Measurements from ENCODE around the gene GLMN.

The GLMN gene

GRCh38 chr1:92333668-92334067 lies 34.9 kb upstream of the GLMN start:
- H3K27me3 ChIP-seq (replicated peaks; ENCODE audit: control insufficient read depth, insufficient read depth, low read length): no peaks in the 10 kb centered on the region
- H3K36me3 ChIP-seq (ENCODE audit: control insufficient read depth, insufficient read depth, low read length): peaks cover 2% of the 10 kb centered on the region; the same call in 1 of the 2 replicates
- no peak for TF ChIP-seq CTCF (IDR thresholded peaks at IDR 0.05; ENCODE audit: insufficient read depth, low read length, poor library complexity, severe bottlenecking)

GRCh38 chr1:92329347-92330129 lies 30.8 kb upstream of the GLMN start:
- Histone ChIP-seq H3K4me3 (replicated peaks; ENCODE audit: low read depth, low read length) (no peak overlapping the region), H3K27me3 (replicated peaks; ENCODE audit: control insufficient read depth, insufficient read depth, low read length) (no peaks in the 10 kb centered on the region), H3K36me3 (ENCODE audit: control insufficient read depth, insufficient read depth, low read length) (peaks cover 2% of the 10 kb centered on the region; the same call in 1 of the 2 replicates)
- no peak for TF ChIP-seq CTCF (IDR thresholded peaks at IDR 0.05; ENCODE audit: insufficient read depth, low read length, poor library complexity, severe bottlenecking)
- no peak for DNase-seq (ENCODE audit: extremely low read depth, insufficient read length)

More at GRCh38 chr1:92333668-92334067, 34.9 kb upstream of the GLMN start:
- H3K4me3 ChIP-seq (replicated peaks; ENCODE audit: low read depth, low read length): no peak overlapping the region
- DNase-seq (ENCODE audit: extremely low read depth, insufficient read length): no peak

GRCh38 chr1:92327794-92328193 lies 29.0 kb upstream of the GLMN start:
- no peak for DNase-seq (ENCODE audit: extremely low read depth, insufficient read length)
- peaks cover 5% of the 10 kb centered on the region for H3K36me3 ChIP-seq (ENCODE audit: control insufficient read depth, insufficient read depth, low read length)
- H3K4me3 ChIP-seq (replicated peaks; ENCODE audit: low read depth, low read length): no peak overlapping the region
- TF ChIP-seq CTCF (IDR thresholded peaks at IDR 0.05; ENCODE audit: insufficient read depth, low read length, poor library complexity, severe bottlenecking): no peak
- H3K27me3 ChIP-seq (replicated peaks; ENCODE audit: control insufficient read depth, insufficient read depth, low read length): no peaks in the 10 kb centered on the region

- Histone ChIP-seq H3K27me3 (replicated peaks; ENCODE audit: control insufficient read depth, insufficient read depth, low read length) (no peaks in the 10 kb centered on the region), H3K36me3 (ENCODE audit: control insufficient read depth, insufficient read depth, low read length) (peaks cover 5% of the 10 kb centered on the region), H3K4me3 (replicated peaks; ENCODE audit: low read depth, low read length) (no peak overlapping the region)
- DNase-seq (ENCODE audit: extremely low read depth, insufficient read length): no peak
- TF ChIP-seq CTCF (IDR thresholded peaks at IDR 0.05; ENCODE audit: insufficient read depth, low read length, poor library complexity, severe bottlenecking): no peak
Observed at GRCh38 chr1:92326681-92327080, 27.9 kb upstream of the GLMN start.

- Histone ChIP-seq H3K4me3 (replicated peaks; ENCODE audit: low read depth, low read length) (no peak overlapping the region), H3K36me3 (ENCODE audit: control insufficient read depth, insufficient read depth, low read length) (peaks cover 5% of the 10 kb centered on the region), H3K27me3 (replicated peaks; ENCODE audit: control insufficient read depth, insufficient read depth, low read length) (no peaks in the 10 kb centered on the region)
- TF ChIP-seq CTCF (IDR thresholded peaks at IDR 0.05; ENCODE audit: insufficient read depth, low read length, poor library complexity, severe bottlenecking): no peak
- no peak for DNase-seq (ENCODE audit: extremely low read depth, insufficient read length)
Observed at GRCh38 chr1:92324784-92325183, 26.0 kb upstream of the GLMN start.
